NCI-H2227 treated with DMSO at 0.1 percent for 48 hours (cell line): ENCODE data around the gene DCP2.
A peak's percentile ranks its signal among the peaks of the same experiment; 100 is the strongest.

Source experiments
- DNase-seq: peaks from one replicate; lab custom pipeline; 2025; lab: John Stamatoyannopoulos, UW

The DCP2 gene

GRCh38 chr5:113022661-113023060 lies 46.1 kb downstream of the DCP2 start:
- DNase-seq = no peak

GRCh38 chr5:113024076-113024697 lies 47.6 kb downstream of the DCP2 start:
- DNase-seq = no peak

- DNase-seq = no peak
Measured at GRCh38 chr5:113025596-113025995, 49.0 kb downstream of the DCP2 start.

- DNase-seq = peak; percentile 18
Measured at GRCh38 chr5:113026211-113026610, 49.6 kb downstream of the DCP2 start.

- no peak for DNase-seq
Measured at GRCh38 chr5:113027015-113027414, 50.4 kb downstream of the DCP2 start.

- no peak for DNase-seq
Measured at GRCh38 chr5:113027431-113027830, 50.8 kb downstream of the DCP2 start.

- DNase-seq = no peak
Measured at GRCh38 chr5:113029614-113030013, 53.0 kb downstream of the DCP2 start.

- no peak for DNase-seq
Measured at GRCh38 chr5:113031104-113031503, 54.5 kb downstream of the DCP2 start.

GRCh38 chr5:113031557-113031956 lies 55.0 kb downstream of the DCP2 start:
- DNase-seq = no peak

- DNase-seq = peak; percentile 83
Measured at GRCh38 chr5:113034182-113034773, 57.7 kb downstream of the DCP2 start.

GRCh38 chr5:113035096-113035495 lies 58.5 kb downstream of the DCP2 start:
- DNase-seq = no peak

- DNase-seq = no peak
Measured at GRCh38 chr5:113036321-113036720, 59.7 kb downstream of the DCP2 start.

GRCh38 chr5:113036826-113037225 lies 60.2 kb downstream of the DCP2 start:
- no peak for DNase-seq

- DNase-seq = no peak
Measured at GRCh38 chr5:113038136-113038535, 61.5 kb downstream of the DCP2 start.

- DNase-seq = no peak
Measured at GRCh38 chr5:113038714-113039113, 62.1 kb downstream of the DCP2 start.

GRCh38 chr5:113039229-113039933 lies 62.8 kb downstream of the DCP2 start:
- no peak for DNase-seq

GRCh38 chr5:113039934-113040285 lies 63.3 kb downstream of the DCP2 start:
- no peak for DNase-seq

- no peak for DNase-seq
Measured at GRCh38 chr5:113040672-113041260, 64.2 kb downstream of the DCP2 start.

GRCh38 chr5:113042491-113043243 lies 66.1 kb downstream of the DCP2 start:
- no peak for DNase-seq

- DNase-seq = peak; percentile 20
Measured at GRCh38 chr5:113043491-113043931, 66.9 kb downstream of the DCP2 start.

- DNase-seq = no peak
Measured at GRCh38 chr5:113044776-113045465, 68.3 kb downstream of the DCP2 start.

GRCh38 chr5:113047234-113047633 lies 70.6 kb downstream of the DCP2 start:
- DNase-seq = no peak
